D721Med (cell line): ENCODE measurements around the gene CEP19.
"Not testable (repeated sequence)": the region's sequence is repeated elsewhere in the genome, so short reads cannot be mapped to it uniquely, and the experiment has no call there.

Experiments
- DNase-seq: peaks from one replicate; pipeline ENCODE4 v3.0.0; 2011; ENCODE audit warnings: low spot score; ENCODE audit not compliant: insufficient read length
- FAIRE-seq: peaks from 2 replicates; lab custom pipeline; 2011; peaks lifted over from hg19 to GRCh38; lab: Jason Lieb, UNC
- CTCF ChIP-seq: IDR thresholded peaks from 2 replicates; pipeline ENCODE4 v1.5.1; 2012; ENCODE audit warnings: mild to moderate bottlenecking, control low read depth; ENCODE audit not compliant: insufficient read depth; ENCODE audit errors: missing control alignments

The CEP19 gene

GRCh38 chr3:196711838-196712513, at the start of gene CEP19, which contains the start of gene PIGX:
CEP19 (minus strand) TSS chr3:196712250; CDS start chr3:196708657, 3,593 bp downstream.
PIGX (plus strand) TSS chr3:196712377.
- no peak for FAIRE-seq
- no peak for TF ChIP-seq CTCF
- DNase-seq, result peak; percentile 85

- FAIRE-seq (no peak), DNase-seq (no peak)
- TF ChIP-seq CTCF, result no peak
Observed at GRCh38 chr3:196757876-196758739, 46.1 kb upstream of the CEP19 start.

- TF ChIP-seq CTCF, result no peak
- no peak for DNase-seq
- no peak for FAIRE-seq
Observed at GRCh38 chr3:196756732-196757131, 44.7 kb upstream of the CEP19 start.

- DNase-seq (no peak), FAIRE-seq (no peak)
- no peak for TF ChIP-seq CTCF
Observed at GRCh38 chr3:196754091-196754981, 42.3 kb upstream of the CEP19 start.

- FAIRE-seq (no peak), DNase-seq (no peak)
- no peak for TF ChIP-seq CTCF
Observed at GRCh38 chr3:196753201-196753600, 41.2 kb upstream of the CEP19 start.

GRCh38 chr3:196749125-196749524, 37.1 kb upstream of the CEP19 start:
- FAIRE-seq (no peak), DNase-seq (no peak)
- no peak for TF ChIP-seq CTCF

GRCh38 chr3:196743569-196743968, 31.5 kb upstream of the CEP19 start:
- not testable (repeated sequence) for DNase-seq, FAIRE-seq
